Astrocyte of the spinal cord (primary cell): ENCODE data around the gene REEP5.
A peak's percentile ranks its signal among the peaks of the same experiment; 100 is the strongest.

Experiments used
- DNase-seq: peaks from one replicate; pipeline ENCODE4 v3.0.0; 2011; ENCODE audit warnings: low read depth, low spot score
- H3K4me3 ChIP-seq: 2 replicates; pipeline ENCODE4 v1.5.1; 2011; ENCODE audit warnings: low read depth, mild to moderate bottlenecking, low read length, moderate library complexity
- CTCF ChIP-seq: IDR thresholded peaks from 2 replicates; pipeline ENCODE4 v1.5.1; 2012; ENCODE audit warnings: low read depth, mild to moderate bottlenecking, low read length, inconsistent platforms
- in situ Hi-C: cut with HindIII; loops from 2 replicates; pipeline ENCODE4 v1.10.0; 2017; ENCODE audit warnings: low sequenced_read_pairs

REEP5 gene

GRCh38 chr5:112923148-112923917 is 1.3 kb upstream of the REEP5 start:
- TF ChIP-seq CTCF = no peak
- no peak for DNase-seq
- no peak overlapping the region for H3K4me3 ChIP-seq
- in situ Hi-C loops = no loop called here

- in situ Hi-C loops = no loop called here
- DNase-seq = peak; percentile 69
- peak overlapping the region; percentile 82 for H3K4me3 ChIP-seq
- peak; percentile 5 for TF ChIP-seq CTCF
These were observed 798 bp downstream of the REEP5 start for GRCh38 chr5:112921026-112921832.

- H3K4me3 ChIP-seq = no peak overlapping the region
- DNase-seq = no peak
- in situ Hi-C loops = no loop called here
- no peak for TF ChIP-seq CTCF
These were observed 2.1 kb downstream of the REEP5 start for GRCh38 chr5:112919972-112920371.

GRCh38 chr5:112918679-112919078 is 3.3 kb downstream of the REEP5 start:
- in situ Hi-C loops = no loop called here
- TF ChIP-seq CTCF = no peak
- H3K4me3 ChIP-seq = no peak overlapping the region
- DNase-seq = no peak

GRCh38 chr5:112918136-112918535 is 3.9 kb downstream of the REEP5 start:
- in situ Hi-C loops = no loop called here
- no peak for DNase-seq
- no peak for TF ChIP-seq CTCF
- H3K4me3 ChIP-seq = no peak overlapping the region

GRCh38 chr5:112917453-112917995 is 4.5 kb downstream of the REEP5 start:
- in situ Hi-C loops = no loop called here
- peak; percentile 7 for DNase-seq
- peak; percentile 31 for TF ChIP-seq CTCF
- no peak overlapping the region for H3K4me3 ChIP-seq
